WTC11 (cell line): ENCODE data around the gene NAV2. TPM values are rescaled to one million over a fixed set of nuclear protein-coding genes. Genes with fewer than 3 reads are reported as not detected.

Source experiments
- ATAC-seq: fragments of 200-7000 bp; cut with Tn5 transposase; 2 replicates; pipeline ENCODE4 v1.10.0; 2021; ENCODE audit warnings: mild to moderate bottlenecking, moderate library complexity
- CTCF ChIA-PET: fragments of 300-600 bp; sonication (Branson Sonifier 250); formaldehyde crosslinking; loops from one replicate; lab custom pipeline; 2021; ENCODE audit warnings: antibody characterized with exemption; lab: Charles Lee
- POLR2A ChIA-PET: fragments of 350-600 bp; sonication (Branson Sonifier 250); formaldehyde crosslinking; loops from one replicate; lab custom pipeline; 2021; ENCODE audit warnings: antibody characterized with exemption; lab: Charles Lee
- DNase-seq: peaks from one replicate; pipeline ENCODE4 v3.0.0; 2021; ENCODE audit warnings: low spot score
- H3K27ac Mint-ChIP-seq: 2 replicates; pipeline ENCODE4 v1.8.0; 2021; ENCODE audit warnings: mixed read lengths
- H3K27me3 Mint-ChIP-seq: 2 replicates; pipeline ENCODE4 v1.8.0; 2021; ENCODE audit warnings: low read depth, mild to moderate bottlenecking, moderate library complexity, mixed read lengths
- H3K36me3 Mint-ChIP-seq: 2 replicates; pipeline ENCODE4 v1.8.0; 2021; ENCODE audit warnings: mixed read lengths
- H3K4me1 Mint-ChIP-seq: 2 replicates; pipeline ENCODE4 v1.8.0; 2022; ENCODE audit warnings: mixed read lengths
- H3K4me3 Mint-ChIP-seq: 2 replicates; pipeline ENCODE4 v1.8.0; 2021; ENCODE audit warnings: mild to moderate bottlenecking, moderate library complexity, mixed read lengths
- H3K9me3 Mint-ChIP-seq: 2 replicates; pipeline ENCODE4 v1.8.0; 2021; ENCODE audit warnings: mixed read lengths
- CDX4 ChIP-seq: fragments of 250-450 bp; sonication (Bioruptor Pico); IDR thresholded peaks from 2 replicates; pipeline ENCODE4 v1.9.0; 2021; ENCODE audit warnings: moderate library complexity, mild to moderate bottlenecking, inconsistent platforms, borderline replicate concordance
- CREB1 ChIP-seq: sonication (generic); formaldehyde crosslinking; IDR thresholded peaks from 2 replicates; pipeline ENCODE4 v1.8.0; 2023; ENCODE audit warnings: mild to moderate bottlenecking, missing genetic modification reagents
- GABPB1 ChIP-seq: sonication (generic); formaldehyde crosslinking; IDR thresholded peaks from 2 replicates; pipeline ENCODE4 v1.8.1; 2023; ENCODE audit warnings: mild to moderate bottlenecking, missing genetic modification reagents
- GRHL2 ChIP-seq: fragments of 250-450 bp; sonication (Bioruptor Pico); IDR thresholded peaks from 2 replicates; pipeline ENCODE4 v1.8.0; 2022; ENCODE audit warnings: mild to moderate bottlenecking, moderate library complexity; ENCODE audit not compliant: insufficient replicate concordance, severe bottlenecking
- GTF2I ChIP-seq: fragments of 250-450 bp; sonication (Bioruptor Pico); conservative IDR thresholded peaks from 2 replicates; pipeline ENCODE4 v1.4.0; 2021; ENCODE audit warnings: mild to moderate bottlenecking
- IRF1 ChIP-seq: sonication (generic); formaldehyde crosslinking; IDR thresholded peaks from 2 replicates; pipeline ENCODE4 v1.8.0; 2023; ENCODE audit warnings: missing genetic modification reagents
- NR2C2 ChIP-seq: sonication (generic); formaldehyde crosslinking; IDR thresholded peaks from 2 replicates; pipeline ENCODE4 v1.8.0; 2022; ENCODE audit warnings: mild to moderate bottlenecking, missing genetic modification reagents
- SP1 ChIP-seq: sonication (generic); formaldehyde crosslinking; conservative IDR thresholded peaks from 2 replicates; pipeline ENCODE4 v1.8.1; 2022; ENCODE audit warnings: missing genetic modification reagents
- TCF7 ChIP-seq: sonication (generic); formaldehyde crosslinking; IDR thresholded peaks from 2 replicates; pipeline ENCODE4 v1.8.0; 2022; ENCODE audit warnings: mild to moderate bottlenecking, low read depth, missing genetic modification reagents, moderate library complexity
- TEAD1 ChIP-seq: sonication (generic); formaldehyde crosslinking; IDR thresholded peaks from 2 replicates; pipeline ENCODE4 v1.8.0; 2022; ENCODE audit warnings: mild to moderate bottlenecking, missing genetic modification reagents
- ZNF138 ChIP-seq: sonication (generic); formaldehyde crosslinking; conservative IDR thresholded peaks from 2 replicates; pipeline ENCODE4 v1.8.1; 2022; ENCODE audit warnings: mild to moderate bottlenecking, moderate library complexity, missing genetic modification reagents
- ZNF219 ChIP-seq: sonication (generic); formaldehyde crosslinking; IDR thresholded peaks from 2 replicates; pipeline ENCODE4 v1.8.0; 2023; ENCODE audit warnings: missing genetic modification reagents, mild to moderate bottlenecking, borderline replicate concordance
- ZNF317 ChIP-seq: sonication (generic); formaldehyde crosslinking; IDR thresholded peaks from 2 replicates; pipeline ENCODE4 v1.8.1; 2023; ENCODE audit warnings: low read depth, mild to moderate bottlenecking, moderate library complexity, missing genetic modification reagents, borderline replicate concordance
- ZNF396 ChIP-seq: fragments of 250-450 bp; sonication (Bioruptor Pico); IDR thresholded peaks from 2 replicates; pipeline ENCODE4 v1.8.0; 2021; ENCODE audit warnings: mild to moderate bottlenecking, moderate library complexity, borderline replicate concordance
- ZNF512 ChIP-seq: sonication (generic); formaldehyde crosslinking; IDR thresholded peaks from 2 replicates; pipeline ENCODE4 v1.8.1; 2022; ENCODE audit warnings: missing genetic modification reagents, borderline replicate concordance
- total RNA-seq: library from RNA; stranded (reverse); gene quantifications from 3 replicates; pipeline ENCODE4 v1.2.3, GENCODE V29; 2021
- TF ChIP-seq, protein P1 (sequence below): sonication (generic); formaldehyde crosslinking; IDR thresholded peaks from 2 replicates; pipeline ENCODE4 v1.8.1; 2022; ENCODE audit warnings: mild to moderate bottlenecking, missing genetic modification reagents, moderate library complexity, borderline replicate concordance
- TF ChIP-seq, protein P2 (sequence below): sonication (generic); formaldehyde crosslinking; IDR thresholded peaks from 2 replicates; pipeline ENCODE4 v1.8.1; 2023; ENCODE audit warnings: mild to moderate bottlenecking, missing genetic modification reagents, moderate library complexity
- TF ChIP-seq, protein P3 (sequence below): fragments of 250-450 bp; sonication (Bioruptor Pico); IDR thresholded peaks from 2 replicates; pipeline ENCODE4 v1.9.0; 2021; ENCODE audit warnings: mild to moderate bottlenecking
- TF ChIP-seq, protein P4 (sequence below): sonication (generic); formaldehyde crosslinking; conservative IDR thresholded peaks from 2 replicates; pipeline ENCODE4 v1.8.1; 2022; ENCODE audit warnings: mild to moderate bottlenecking, missing genetic modification reagents
- TF ChIP-seq, protein P5 (sequence below): sonication (generic); formaldehyde crosslinking; IDR thresholded peaks from 2 replicates; pipeline ENCODE4 v1.8.0; 2022; ENCODE audit warnings: mild to moderate bottlenecking, missing genetic modification reagents

Gene NAV2
- total RNA-seq, 1 experiment from 2014 or later = 42.8 TPM

DNA sequence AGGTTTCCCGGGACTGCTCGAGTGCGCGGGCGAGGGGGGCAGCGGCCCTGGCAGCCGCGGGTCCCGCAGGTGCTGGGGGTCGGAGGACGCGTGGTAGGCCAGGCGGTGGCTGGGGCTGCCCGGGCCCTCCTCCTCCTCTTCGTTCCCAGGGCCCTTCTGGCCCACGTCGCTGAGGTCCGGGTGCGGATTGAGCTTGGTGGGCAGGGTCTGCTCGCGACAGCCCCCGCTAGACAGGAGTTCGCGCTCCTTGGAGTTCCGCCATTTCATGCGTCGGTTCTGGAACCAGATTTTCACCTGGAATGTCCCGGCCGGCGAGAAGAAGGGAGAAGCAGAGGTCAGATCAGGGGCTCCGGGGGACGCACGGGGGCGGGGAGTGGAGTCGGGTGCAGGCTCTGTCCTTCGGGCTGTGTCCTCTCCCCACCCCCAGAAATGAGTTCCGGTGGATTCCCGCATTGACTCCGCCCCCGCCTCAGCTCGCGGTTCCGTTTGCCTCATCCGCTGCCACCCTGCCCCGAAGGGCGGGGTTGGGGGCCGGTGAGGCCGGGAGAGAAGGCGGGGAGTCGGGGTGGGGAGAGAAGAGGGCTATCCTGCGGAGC lies 443.7 kb downstream of the NAV2 start:
- Mint-ChIP-seq H3K4me3 (peak overlapping the region; percentile 89), H3K27ac (no peak overlapping the region), H3K9me3 (no peaks in the 10 kb centered on the region), H3K4me1 (peaks cover 58% of the 10 kb centered on the region), H3K27me3 (peaks cover 82% of the 10 kb centered on the region), H3K36me3 (no peaks in the 10 kb centered on the region)
- ATAC-seq (peak; percentile 59), DNase-seq (peak; percentile 81)
- no peak for TF ChIP-seq ZNF396 (CRISPR knock-in tag)
- peak; percentile 45; the same call in 1 of the 2 replicates for TF ChIP-seq TEAD1 (CRISPR knock-in tag)
- TF ChIP-seq CDX4 (CRISPR knock-in tag) = no peak
- TF ChIP-seq, protein P1, sequence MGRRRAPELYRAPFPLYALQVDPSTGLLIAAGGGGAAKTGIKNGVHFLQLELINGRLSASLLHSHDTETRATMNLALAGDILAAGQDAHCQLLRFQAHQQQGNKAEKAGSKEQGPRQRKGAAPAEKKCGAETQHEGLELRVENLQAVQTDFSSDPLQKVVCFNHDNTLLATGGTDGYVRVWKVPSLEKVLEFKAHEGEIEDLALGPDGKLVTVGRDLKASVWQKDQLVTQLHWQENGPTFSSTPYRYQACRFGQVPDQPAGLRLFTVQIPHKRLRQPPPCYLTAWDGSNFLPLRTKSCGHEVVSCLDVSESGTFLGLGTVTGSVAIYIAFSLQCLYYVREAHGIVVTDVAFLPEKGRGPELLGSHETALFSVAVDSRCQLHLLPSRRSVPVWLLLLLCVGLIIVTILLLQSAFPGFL (CRISPR knock-in tag) = no peak
- no peak for TF ChIP-seq ZNF317 (CRISPR knock-in tag)
- no peak for TF ChIP-seq GRHL2 (CRISPR knock-in tag)
- TF ChIP-seq ZNF219 (CRISPR knock-in tag) = no peak; the same call in 1 of the 2 replicates
- no peak for TF ChIP-seq NR2C2
- TF ChIP-seq, protein P2, sequence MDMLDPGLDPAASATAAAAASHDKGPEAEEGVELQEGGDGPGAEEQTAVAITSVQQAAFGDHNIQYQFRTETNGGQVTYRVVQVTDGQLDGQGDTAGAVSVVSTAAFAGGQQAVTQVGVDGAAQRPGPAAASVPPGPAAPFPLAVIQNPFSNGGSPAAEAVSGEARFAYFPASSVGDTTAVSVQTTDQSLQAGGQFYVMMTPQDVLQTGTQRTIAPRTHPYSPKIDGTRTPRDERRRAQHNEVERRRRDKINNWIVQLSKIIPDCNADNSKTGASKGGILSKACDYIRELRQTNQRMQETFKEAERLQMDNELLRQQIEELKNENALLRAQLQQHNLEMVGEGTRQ = 0 out of 2 replicates have a peak, but pooled peaks have one; percentile 6
- TF ChIP-seq, protein P3, sequence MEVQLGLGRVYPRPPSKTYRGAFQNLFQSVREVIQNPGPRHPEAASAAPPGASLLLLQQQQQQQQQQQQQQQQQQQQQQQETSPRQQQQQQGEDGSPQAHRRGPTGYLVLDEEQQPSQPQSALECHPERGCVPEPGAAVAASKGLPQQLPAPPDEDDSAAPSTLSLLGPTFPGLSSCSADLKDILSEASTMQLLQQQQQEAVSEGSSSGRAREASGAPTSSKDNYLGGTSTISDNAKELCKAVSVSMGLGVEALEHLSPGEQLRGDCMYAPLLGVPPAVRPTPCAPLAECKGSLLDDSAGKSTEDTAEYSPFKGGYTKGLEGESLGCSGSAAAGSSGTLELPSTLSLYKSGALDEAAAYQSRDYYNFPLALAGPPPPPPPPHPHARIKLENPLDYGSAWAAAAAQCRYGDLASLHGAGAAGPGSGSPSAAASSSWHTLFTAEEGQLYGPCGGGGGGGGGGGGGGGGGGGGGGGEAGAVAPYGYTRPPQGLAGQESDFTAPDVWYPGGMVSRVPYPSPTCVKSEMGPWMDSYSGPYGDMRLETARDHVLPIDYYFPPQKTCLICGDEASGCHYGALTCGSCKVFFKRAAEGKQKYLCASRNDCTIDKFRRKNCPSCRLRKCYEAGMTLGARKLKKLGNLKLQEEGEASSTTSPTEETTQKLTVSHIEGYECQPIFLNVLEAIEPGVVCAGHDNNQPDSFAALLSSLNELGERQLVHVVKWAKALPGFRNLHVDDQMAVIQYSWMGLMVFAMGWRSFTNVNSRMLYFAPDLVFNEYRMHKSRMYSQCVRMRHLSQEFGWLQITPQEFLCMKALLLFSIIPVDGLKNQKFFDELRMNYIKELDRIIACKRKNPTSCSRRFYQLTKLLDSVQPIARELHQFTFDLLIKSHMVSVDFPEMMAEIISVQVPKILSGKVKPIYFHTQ (CRISPR knock-in tag) = no peak
- TF ChIP-seq ZNF512 (CRISPR knock-in tag) = no peak
- no peak for TF ChIP-seq IRF1 (CRISPR knock-in tag)
- TF ChIP-seq, protein P4, sequence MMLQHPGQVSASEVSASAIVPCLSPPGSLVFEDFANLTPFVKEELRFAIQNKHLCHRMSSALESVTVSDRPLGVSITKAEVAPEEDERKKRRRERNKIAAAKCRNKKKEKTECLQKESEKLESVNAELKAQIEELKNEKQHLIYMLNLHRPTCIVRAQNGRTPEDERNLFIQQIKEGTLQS (CRISPR knock-in tag) = no peak
- TF ChIP-seq ZNF138 (CRISPR knock-in tag) = no peak
- no peak for TF ChIP-seq GABPB1 (CRISPR knock-in tag)
- TF ChIP-seq, protein P5, sequence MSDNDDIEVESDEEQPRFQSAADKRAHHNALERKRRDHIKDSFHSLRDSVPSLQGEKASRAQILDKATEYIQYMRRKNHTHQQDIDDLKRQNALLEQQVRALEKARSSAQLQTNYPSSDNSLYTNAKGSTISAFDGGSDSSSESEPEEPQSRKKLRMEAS (CRISPR knock-in tag) = peak; percentile 51
- TF ChIP-seq SP1 (CRISPR knock-in tag) = peak; percentile 76
- no peak for TF ChIP-seq GTF2I (CRISPR knock-in tag)
- no peak for TF ChIP-seq TCF7 (CRISPR knock-in tag)
- TF ChIP-seq CREB1 (CRISPR knock-in tag) = no peak
- CTCF ChIA-PET = interaction anchor here (0.9 to 2.0 kb wide), 6 partner anchors 16 to 197 kb away, joined by 3 to 19 read pairs (median 4); no protein-coding TSS in a partner anchor
- POLR2A ChIA-PET = interaction anchor here (0.8 kb wide), 1 partner anchor 92 kb away, joined by 3 read pairs; no protein-coding TSS in a partner anchor
